ENCODE measurements around the gene SOBP.

Gene SOBP

DNA sequence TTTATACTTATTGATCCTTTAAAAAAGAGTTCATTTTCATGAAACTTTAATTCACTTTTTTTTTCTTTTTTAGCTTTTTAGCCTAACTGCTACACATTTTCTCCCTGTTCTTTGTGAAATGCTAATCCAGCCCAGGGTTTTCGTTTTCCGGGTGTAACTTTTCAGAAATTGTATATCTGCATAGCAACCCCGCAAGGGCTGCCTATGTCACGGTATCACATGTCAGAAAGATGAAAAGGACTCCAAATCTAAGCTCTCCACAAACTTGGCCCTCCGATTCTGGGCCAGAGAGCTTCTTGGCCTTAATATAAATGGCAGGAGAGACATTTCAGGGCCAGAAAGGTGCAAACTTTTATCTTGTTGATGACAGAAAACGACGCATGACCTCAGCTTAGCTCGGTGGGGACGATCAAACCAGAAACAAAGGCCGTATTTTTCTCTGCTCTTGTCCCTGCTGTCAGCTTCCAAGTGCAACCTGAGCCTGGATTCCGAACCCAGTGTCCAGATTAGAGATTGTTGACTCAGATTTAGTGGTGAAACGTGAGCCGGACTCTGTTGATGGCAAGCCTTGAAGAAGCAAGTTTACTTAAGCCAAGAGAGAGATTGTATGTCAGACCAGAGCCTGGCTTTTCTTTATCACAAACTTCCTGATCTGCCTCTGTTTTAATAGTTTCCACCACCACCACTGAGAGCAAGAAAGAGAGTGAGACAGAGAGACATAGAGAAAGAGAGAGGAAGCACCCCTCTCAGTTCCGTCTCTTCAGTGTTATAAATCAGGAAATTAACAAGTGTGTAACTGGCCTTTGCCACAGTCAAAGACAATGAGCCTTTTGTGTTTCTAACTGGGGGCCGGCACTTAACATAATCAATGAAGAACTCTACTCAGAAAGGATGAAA lies 176.4 kb downstream of the SOBP start:
- TF ChIP-seq CTCF (conservative IDR thresholded peaks at IDR 0.05; ENCODE audit: low read depth, low read length), result no peak
- DNase-seq (ENCODE audit: low read depth), result peak; percentile 78
- H3K4me3 ChIP-seq (ENCODE audit: low read depth, low read length), result no peak overlapping the region

DNA sequence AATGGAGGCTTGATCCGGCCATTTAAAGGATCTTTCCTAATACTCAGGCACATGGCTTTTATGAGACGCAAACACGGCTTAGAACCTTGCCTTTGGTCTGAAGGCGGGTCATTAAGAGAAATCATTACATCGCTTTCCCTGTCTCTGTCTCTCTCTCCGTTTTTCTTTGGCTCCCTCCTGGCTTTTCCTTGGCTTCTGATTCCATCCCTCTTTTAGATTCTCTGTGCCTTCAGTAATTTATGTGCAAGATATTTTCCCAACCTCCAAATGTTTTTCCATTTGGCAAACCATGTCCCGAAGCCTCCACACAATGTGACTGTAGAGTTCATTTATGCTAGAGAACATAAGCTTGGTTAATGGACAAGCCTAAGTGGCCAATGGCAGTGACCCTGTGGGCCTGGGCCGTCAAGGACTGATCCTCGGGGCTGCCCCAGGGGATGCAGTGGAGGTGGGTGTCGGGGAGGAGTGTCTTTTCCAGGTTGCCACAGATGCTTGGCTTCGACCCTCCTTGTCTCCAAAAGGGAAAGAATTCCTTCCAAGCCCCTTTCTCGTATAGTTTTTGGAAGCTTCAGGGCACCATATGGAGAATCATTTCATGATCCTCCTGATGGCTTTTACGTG lies 177.2 kb downstream of the SOBP start:
- no peak for DNase-seq (ENCODE audit: low read depth)
- H3K4me3 ChIP-seq (ENCODE audit: low read depth, low read length), result no peak overlapping the region
- no peak for TF ChIP-seq CTCF (conservative IDR thresholded peaks at IDR 0.05; ENCODE audit: low read depth, low read length)

DNA sequence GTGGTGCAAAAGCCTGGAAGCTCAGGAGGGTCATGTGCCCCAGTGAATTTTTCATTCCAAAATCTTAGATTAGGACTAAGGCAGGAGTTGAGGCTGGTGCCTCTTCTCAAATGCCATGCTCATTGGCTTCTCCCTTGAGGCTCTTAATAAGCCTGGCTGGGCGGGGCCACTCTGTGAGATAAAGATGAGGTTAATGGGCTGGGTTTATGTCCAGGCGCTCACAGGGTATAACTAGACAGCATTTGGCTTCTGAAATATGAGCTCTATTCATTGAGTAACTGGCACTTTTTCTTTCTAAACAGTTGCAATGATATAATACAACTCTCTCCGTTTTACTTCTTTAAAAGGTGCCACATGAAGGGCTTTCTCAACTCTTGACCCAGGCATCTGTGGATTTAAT lies 177.9 kb downstream of the SOBP start:
- H3K4me3 ChIP-seq (ENCODE audit: low read depth, low read length), result no peak overlapping the region
- DNase-seq (ENCODE audit: low read depth), result no peak
- TF ChIP-seq CTCF (conservative IDR thresholded peaks at IDR 0.05; ENCODE audit: low read depth, low read length), result no peak

DNA sequence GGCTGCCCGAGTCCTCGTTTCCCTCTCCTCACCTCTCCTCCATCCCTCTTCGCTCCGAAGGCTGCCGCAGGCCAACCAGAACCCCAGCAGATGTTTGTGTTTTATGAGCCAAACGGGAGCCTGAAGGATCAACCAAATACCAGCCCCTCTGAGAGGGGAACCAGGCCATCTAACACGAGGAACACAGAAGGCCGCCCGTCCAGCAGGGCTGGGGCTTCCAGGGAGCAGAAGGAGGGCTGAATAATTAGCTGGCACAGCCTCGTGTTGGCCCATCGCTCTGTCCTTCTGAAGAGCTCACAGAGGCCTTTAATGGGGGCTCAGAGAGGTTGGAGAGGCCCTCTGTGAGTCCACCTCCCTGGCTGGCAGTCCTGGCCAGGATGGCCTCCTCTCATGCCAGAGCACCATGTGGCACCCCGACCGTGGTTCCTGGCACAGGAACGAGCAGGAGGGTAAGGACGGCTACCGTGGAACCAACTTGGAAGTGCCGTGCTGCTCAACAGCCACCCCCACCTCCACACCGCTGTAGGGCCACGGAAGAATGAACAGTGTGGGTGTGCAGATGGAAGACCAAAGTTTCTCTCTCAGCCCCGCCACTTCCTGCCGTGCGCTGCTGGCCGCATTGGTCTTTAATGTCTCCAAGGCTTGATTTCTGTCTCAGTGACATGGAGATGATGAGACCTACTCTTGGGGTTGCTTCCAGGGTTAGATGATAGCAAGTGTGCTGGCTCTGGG lies 179.0 kb downstream of the SOBP start:
- DNase-seq (ENCODE audit: low read depth), result no peak
- TF ChIP-seq CTCF (conservative IDR thresholded peaks at IDR 0.05; ENCODE audit: low read depth, low read length), result no peak
- no peak overlapping the region for H3K4me3 ChIP-seq (ENCODE audit: low read depth, low read length)

DNA sequence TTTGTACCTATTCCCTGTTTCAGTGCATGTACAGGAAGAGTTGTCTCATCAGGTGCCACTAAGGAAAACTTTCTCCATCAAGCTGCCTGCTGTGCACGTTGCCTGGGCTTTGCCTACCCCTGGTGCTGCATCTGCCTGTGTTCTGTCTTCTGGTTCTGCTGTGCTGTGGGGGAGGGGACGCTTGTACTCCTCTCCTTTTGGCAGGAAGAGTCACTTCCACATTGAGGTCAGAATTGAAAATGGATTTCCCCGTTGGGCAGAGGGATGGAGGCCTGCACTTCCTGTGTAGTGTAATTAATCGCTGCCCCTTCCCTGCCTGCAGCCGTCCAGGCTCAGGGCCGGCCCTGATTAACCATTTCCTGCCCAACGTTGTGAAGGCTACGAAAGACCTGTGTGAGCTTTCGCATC lies 180.9 kb downstream of the SOBP start:
- no peak overlapping the region for H3K4me3 ChIP-seq (ENCODE audit: low read depth, low read length)
- peak; percentile 60 for DNase-seq (ENCODE audit: low read depth)

GRCh38 chr6:107673076-107673494 lies 183.2 kb downstream of the SOBP start:
- no peak overlapping the region for H3K4me3 ChIP-seq (ENCODE audit: low read depth, low read length)
- DNase-seq (ENCODE audit: low read depth), result no peak
- TF ChIP-seq CTCF (conservative IDR thresholded peaks at IDR 0.05; ENCODE audit: low read depth, low read length), result no peak

More for the DNA sequence above, 180.9 kb downstream of the SOBP start:
- TF ChIP-seq CTCF (conservative IDR thresholded peaks at IDR 0.05; ENCODE audit: low read depth, low read length), result no peak

All from choroid plexus epithelial cell (primary cell).